ENCODE results near the gene AARSD1. TPM values are rescaled to one million over a fixed set of nuclear protein-coding genes. Genes with fewer than 3 reads are reported as not detected.
"Not testable (repeated sequence)": the region's sequence is repeated elsewhere in the genome, so short reads cannot be mapped to it uniquely, and the experiment has no call there.

Gene AARSD1
- polyA plus RNA-seq, 1 experiment: 51.6 TPM

DNA sequence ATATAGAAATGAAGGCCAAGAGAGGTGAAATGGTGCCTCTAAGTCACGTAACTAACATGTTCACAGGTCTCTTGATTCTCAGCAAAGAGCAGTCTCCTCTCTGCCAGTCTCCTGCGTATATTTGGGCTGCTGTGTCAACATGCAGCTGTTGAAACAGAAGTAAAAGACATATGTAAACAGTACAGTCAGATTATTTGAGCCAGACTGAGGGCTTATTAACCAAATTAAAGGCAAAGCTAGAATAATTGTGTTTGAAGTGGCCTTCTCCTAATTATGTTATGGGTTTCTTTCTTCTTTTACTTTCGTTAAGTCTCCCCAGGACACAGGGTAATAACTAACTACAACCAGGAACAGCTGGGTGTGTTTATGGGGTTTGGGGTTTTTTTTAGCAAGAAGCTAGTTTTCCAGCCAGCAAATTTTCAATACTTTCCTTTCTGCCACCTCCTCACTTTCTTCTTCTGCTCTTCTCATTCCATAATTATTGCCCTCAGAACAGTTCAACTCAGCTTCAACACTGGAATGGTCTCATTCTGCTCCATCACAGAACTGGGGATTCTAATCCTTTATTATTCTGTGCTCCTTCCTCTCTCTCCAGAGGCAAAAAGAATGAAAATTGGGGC, 45.2 kb downstream of the AARSD1 start:
- DNase-seq (ENCODE audit: low read depth): no peak
- CTCF ChIA-PET: interaction anchor here (1.1 to 1.3 kb wide), 2 partner anchors 10 to 74 kb away, joined by 3 read pairs; partner anchors contain the start of gene AOC2
- Histone ChIP-seq H3K4me3 (ENCODE audit: low read depth, low read length) (no peak overlapping the region), H3K27me3 (ENCODE audit: control insufficient read depth, insufficient read depth, low read length) (peaks cover 12% of the 10 kb centered on the region), H3K36me3 (ENCODE audit: control insufficient read depth, insufficient read depth, low read length) (no peaks in the 10 kb centered on the region)
- no peak for TF ChIP-seq CTCF (IDR thresholded peaks at IDR 0.05; ENCODE audit: insufficient read depth, low read depth, low read length)
- POLR2A ChIA-PET: interaction anchor here (0.6 to 0.7 kb wide), 2 partner anchors 12 to 13 kb away, joined by 3 to 8 read pairs; no protein-coding TSS in a partner anchor

- Histone ChIP-seq H3K36me3 (ENCODE audit: control insufficient read depth, insufficient read depth, low read length) (no peaks in the 10 kb centered on the region), H3K4me3 (ENCODE audit: low read depth, low read length) (no peak overlapping the region), H3K27me3 (ENCODE audit: control insufficient read depth, insufficient read depth, low read length) (peaks cover 12% of the 10 kb centered on the region)
- no peak for TF ChIP-seq CTCF (IDR thresholded peaks at IDR 0.05; ENCODE audit: insufficient read depth, low read depth, low read length)
- POLR2A ChIA-PET: no interaction called here
- DNase-seq (ENCODE audit: low read depth): no peak
- CTCF ChIA-PET: no interaction called here
Observed at GRCh38 chr17:42917236-42917603, 47.0 kb downstream of the AARSD1 start.

DNA sequence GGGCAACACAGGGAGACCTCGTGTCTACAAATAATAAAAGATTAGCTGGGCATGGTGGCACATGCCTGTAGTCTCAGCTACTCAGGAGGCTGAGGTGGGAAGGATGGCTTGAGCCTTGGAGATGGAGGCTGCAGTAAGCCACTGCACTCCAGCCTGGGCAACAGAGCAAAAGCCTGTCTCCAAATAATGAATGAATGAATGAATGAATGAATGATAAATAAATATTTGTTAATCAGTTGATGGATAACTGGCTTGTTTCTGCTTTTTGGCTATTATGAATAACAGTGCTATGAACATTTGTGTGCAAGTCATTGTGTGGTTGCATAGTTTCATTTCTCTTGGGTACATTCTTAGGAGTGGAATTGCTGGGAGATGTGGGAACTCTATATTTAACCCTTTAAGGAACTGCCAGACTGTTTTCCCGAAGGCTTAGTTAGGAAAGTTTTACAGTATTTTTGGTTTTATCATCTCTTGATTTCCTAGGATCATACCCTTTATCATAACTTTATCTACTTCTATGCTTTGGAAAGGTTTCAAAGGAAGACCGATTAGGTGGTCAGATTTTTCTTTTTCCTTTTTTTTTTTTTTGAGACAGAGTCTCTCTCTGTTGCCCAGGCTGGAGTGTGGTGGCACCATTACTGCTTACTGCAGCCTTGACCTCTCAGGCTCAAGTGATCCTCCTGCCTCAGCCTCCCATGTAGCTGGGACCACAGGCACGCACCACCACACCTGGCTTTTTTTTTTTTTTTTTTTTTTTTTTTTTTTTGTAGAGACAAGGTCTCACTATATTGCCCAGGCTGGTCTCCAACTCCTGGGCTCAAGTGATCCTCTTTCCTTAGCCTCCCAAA, 47.6 kb downstream of the AARSD1 start:
- DNase-seq (ENCODE audit: low read depth); H3K36me3 ChIP-seq (ENCODE audit: control insufficient read depth, insufficient read depth, low read length); CTCF ChIA-PET; H3K4me3 ChIP-seq (ENCODE audit: low read depth, low read length); POLR2A ChIA-PET: not testable (repeated sequence)
- H3K27me3 ChIP-seq (ENCODE audit: control insufficient read depth, insufficient read depth, low read length): peaks cover 11% of the 10 kb centered on the region

GRCh38 chr17:42915288-42915687, 49.0 kb downstream of the AARSD1 start:
- POLR2A ChIA-PET; H3K27me3 ChIP-seq (ENCODE audit: control insufficient read depth, insufficient read depth, low read length); H3K36me3 ChIP-seq (ENCODE audit: control insufficient read depth, insufficient read depth, low read length); DNase-seq (ENCODE audit: low read depth); H3K4me3 ChIP-seq (ENCODE audit: low read depth, low read length): not testable (repeated sequence)
- CTCF ChIA-PET: interaction anchor here (2.0 kb wide), 1 partner anchor 14 kb away, joined by 5 read pairs; no protein-coding TSS in a partner anchor

- peaks cover 3% of the 10 kb centered on the region; the same call in 1 of the 2 replicates for H3K27me3 ChIP-seq (ENCODE audit: control insufficient read depth, insufficient read depth, low read length)
- TF ChIP-seq CTCF (IDR thresholded peaks at IDR 0.05; ENCODE audit: insufficient read depth, low read depth, low read length): no peak
- no peak overlapping the region for H3K4me3 ChIP-seq (ENCODE audit: low read depth, low read length)
- CTCF ChIA-PET: interaction anchor here (0.7 to 2.0 kb wide), 2 partner anchors 15 to 32 kb away, joined by 3 to 5 read pairs; no protein-coding TSS in a partner anchor
- POLR2A ChIA-PET: no interaction called here
- no peak for DNase-seq (ENCODE audit: low read depth)
- no peaks in the 10 kb centered on the region for H3K36me3 ChIP-seq (ENCODE audit: control insufficient read depth, insufficient read depth, low read length)
Observed at GRCh38 chr17:42913981-42914617, 50.2 kb downstream of the AARSD1 start.

GRCh38 chr17:42913522-42913921, 50.7 kb downstream of the AARSD1 start:
- no peak for DNase-seq (ENCODE audit: low read depth)
- no peak overlapping the region for H3K4me3 ChIP-seq (ENCODE audit: low read depth, low read length)
- no peaks in the 10 kb centered on the region for H3K36me3 ChIP-seq (ENCODE audit: control insufficient read depth, insufficient read depth, low read length)
- POLR2A ChIA-PET: no interaction called here
- CTCF ChIA-PET: interaction anchor here (0.7 kb wide), 1 partner anchor 32 kb away, joined by 3 read pairs; no protein-coding TSS in a partner anchor
- no peak for TF ChIP-seq CTCF (IDR thresholded peaks at IDR 0.05; ENCODE audit: insufficient read depth, low read depth, low read length)
- H3K27me3 ChIP-seq (ENCODE audit: control insufficient read depth, insufficient read depth, low read length): peaks cover 3% of the 10 kb centered on the region; the same call in 1 of the 2 replicates
